Spinal cord (tissue), 9 donors: Measurements from ENCODE around the gene LASP1NB.

ENCODE experiments used
- DNase-seq, 6 donors: peaks; one replicate each; pipeline versions ENCODE4 v3.0.0 to v3.0.0-alpha.2; 2013 to 2015; ENCODE audit warnings: low spot score in 6 of 6, low read depth in 4 of 6
- H3K27ac ChIP-seq: one replicate; pipeline ENCODE4 v1.5.1; 2013; ENCODE audit warnings: low read depth, low read length, control low read depth
- H3K27me3 ChIP-seq: one replicate; pipeline ENCODE4 v1.6.1; 2013; ENCODE audit warnings: low read length; ENCODE audit not compliant: control insufficient read depth, insufficient read depth
- H3K36me3 ChIP-seq: one replicate; pipeline ENCODE4 v1.6.1; 2013; ENCODE audit warnings: low read length; ENCODE audit not compliant: control insufficient read depth, insufficient read depth
- H3K4me1 ChIP-seq: one replicate; pipeline ENCODE4 v1.6.1; 2013; ENCODE audit warnings: low read length; ENCODE audit not compliant: control insufficient read depth, insufficient read depth
- H3K4me3 ChIP-seq: one replicate; pipeline ENCODE4 v1.5.1; 2013; ENCODE audit warnings: low read depth, low read length, control low read depth
- H3K9me3 ChIP-seq: one replicate; pipeline ENCODE4 v1.6.1; 2013; ENCODE audit warnings: low read length; ENCODE audit not compliant: control insufficient read depth, insufficient read depth
- WGBS: methylation state at CpG from one replicate; pipeline ENCODE4 v1.1.5; 2013; ENCODE audit warnings: missing lambda C conversion rate; ENCODE audit not compliant: insufficient coverage; 5-methylcytosine and 5-hydroxymethylcytosine counted together
- donor health status: healthy.

LASP1NB gene

GRCh38 chr17:38925263-38925995, at the start of gene LASP1NB:
LASP1NB (plus strand) TSS chr17:38925614.
- H3K4me3 ChIP-seq = peak within 1 kb of the TSS; percentile 54
- peaks cover 6% of the 10 kb centered on the region for H3K36me3 ChIP-seq
- H3K27ac ChIP-seq = peak within 1 kb of the TSS; percentile 84
- no peaks in the 10 kb centered on the region for H3K9me3 ChIP-seq
- peak; percentile 74 to 99 (median 84) for DNase-seq
- peaks cover 33% of the 10 kb centered on the region for H3K4me1 ChIP-seq
- 10% methylated on average over 2 of the region's 14 CpGs for WGBS
- H3K27me3 ChIP-seq = no peaks in the 10 kb centered on the region

- 24% methylated on average over 7 of the region's 7 CpGs for WGBS
- no peak overlapping the region for H3K4me3 ChIP-seq
- H3K27ac ChIP-seq = peak overlapping the region; percentile 45
- peaks cover 89% of the 10 kb centered on the region for H3K4me1 ChIP-seq
- H3K9me3 ChIP-seq = no peaks in the 10 kb centered on the region
- peaks cover 57% of the 10 kb centered on the region for H3K36me3 ChIP-seq
- peak in 2 of 6 donors; percentile 53 to 71 for DNase-seq
- no peaks in the 10 kb centered on the region for H3K27me3 ChIP-seq
These were observed 48.1 kb upstream of the LASP1NB start for GRCh38 chr17:38877130-38877851.

GRCh38 chr17:38879878-38880665, 45.3 kb upstream of the LASP1NB start:
- H3K27ac ChIP-seq = peak overlapping the region; percentile 87
- 41% methylated on average over 4 of the region's 6 CpGs for WGBS

GRCh38 chr17:38881600-38882191, 43.7 kb upstream of the LASP1NB start:
- Histone ChIP-seq H3K27me3 (no peaks in the 10 kb centered on the region), H3K27ac (peak overlapping the region; percentile 87), H3K36me3 (peaks cover 64% of the 10 kb centered on the region), H3K9me3 (no peaks in the 10 kb centered on the region), H3K4me1 (peaks cover 91% of the 10 kb centered on the region), H3K4me3 (peak overlapping the region; percentile 9)
- DNase-seq = peak in 3 of 6 donors; percentile 53 to 91 (median 83)
- WGBS = 22% methylated on average over 8 of the region's 8 CpGs

More at GRCh38 chr17:38879878-38880665, 45.3 kb upstream of the LASP1NB start:
- no peaks in the 10 kb centered on the region for H3K9me3 ChIP-seq
- H3K27me3 ChIP-seq = no peaks in the 10 kb centered on the region
- H3K36me3 ChIP-seq = peaks cover 62% of the 10 kb centered on the region
- peak in 1 of 6 donors; percentile 79 for DNase-seq
- H3K4me3 ChIP-seq = no peak overlapping the region
- peaks cover 89% of the 10 kb centered on the region for H3K4me1 ChIP-seq

- Histone ChIP-seq H3K27me3 (no peaks in the 10 kb centered on the region), H3K9me3 (no peaks in the 10 kb centered on the region), H3K4me1 (peaks cover 91% of the 10 kb centered on the region), H3K4me3 (no peak overlapping the region), H3K27ac (peak overlapping the region; percentile 91), H3K36me3 (peaks cover 62% of the 10 kb centered on the region)
- WGBS = 80% methylated on average over 1 of the region's 2 CpGs
- DNase-seq = no peak
These were observed 42.5 kb upstream of the LASP1NB start for GRCh38 chr17:38882870-38883269.

GRCh38 chr17:38883592-38884526, 41.6 kb upstream of the LASP1NB start:
- Histone ChIP-seq H3K27me3 (no peaks in the 10 kb centered on the region), H3K27ac (peak overlapping the region; percentile 91), H3K4me1 (peaks cover 90% of the 10 kb centered on the region), H3K9me3 (no peaks in the 10 kb centered on the region), H3K36me3 (peaks cover 60% of the 10 kb centered on the region), H3K4me3 (no peak overlapping the region)
- 33% methylated on average over 7 of the region's 19 CpGs for WGBS
- peak in 3 of 6 donors; percentile 63 to 91 (median 85) for DNase-seq

- Histone ChIP-seq H3K9me3 (no peaks in the 10 kb centered on the region), H3K27ac (peak overlapping the region; percentile 69), H3K27me3 (no peaks in the 10 kb centered on the region), H3K4me3 (no peak overlapping the region), H3K4me1 (peaks cover 88% of the 10 kb centered on the region), H3K36me3 (peaks cover 55% of the 10 kb centered on the region)
- WGBS = 48% methylated on average over 6 of the region's 9 CpGs
- no peak for DNase-seq
These were observed 40.2 kb upstream of the LASP1NB start for GRCh38 chr17:38885044-38885727.
